Measurements from ENCODE around the gene KIDINS220.

Gene KIDINS220

GRCh38 chr2:8821276-8822217, 15.9 kb downstream of the KIDINS220 start:
- TF ChIP-seq EP300 (IDR thresholded peaks at IDR 0.05; ENCODE audit: borderline replicate concordance) = no peak
- no peak for TF ChIP-seq TCF12 (IDR thresholded peaks at IDR 0.05; ENCODE audit: low read depth)
- no peak for TF ChIP-seq RAD21 (IDR thresholded peaks at IDR 0.05; ENCODE audit: low read depth)
- no peak for TF ChIP-seq MAX (IDR thresholded peaks at IDR 0.05)
- no peak for TF ChIP-seq REST (IDR thresholded peaks at IDR 0.05; ENCODE audit: low read depth)
- no peak for TF ChIP-seq FOXM1 (IDR thresholded peaks at IDR 0.05; ENCODE audit: borderline replicate concordance, low read depth)
- no peak for TF ChIP-seq NFIC (IDR thresholded peaks at IDR 0.05)
- TF ChIP-seq TAF1 (IDR thresholded peaks at IDR 0.05; ENCODE audit: low read depth) = no peak
- no peak for TF ChIP-seq CREB1 (IDR thresholded peaks at IDR 0.05; ENCODE audit: low read depth)
- no peak for TF ChIP-seq CEBPB (IDR thresholded peaks at IDR 0.05)
- no peak for TF ChIP-seq ZBTB7A (IDR thresholded peaks at IDR 0.05; ENCODE audit: low read depth)
- no peak for TF ChIP-seq USF1 (IDR thresholded peaks at IDR 0.05)
- no peak for TF ChIP-seq YY1 (IDR thresholded peaks at IDR 0.05; ENCODE audit: low read depth)
- TF ChIP-seq TEAD4 (IDR thresholded peaks at IDR 0.05) = no peak
- TF ChIP-seq EGR1 (IDR thresholded peaks at IDR 0.05) = no peak

GRCh38 chr2:8819948-8820347, 17.5 kb downstream of the KIDINS220 start:
- TF ChIP-seq CEBPB (IDR thresholded peaks at IDR 0.05) = no peak
- TF ChIP-seq ZBTB7A (IDR thresholded peaks at IDR 0.05; ENCODE audit: low read depth) = no peak
- no peak for TF ChIP-seq TCF12 (IDR thresholded peaks at IDR 0.05; ENCODE audit: low read depth)
- TF ChIP-seq TEAD4 (IDR thresholded peaks at IDR 0.05) = no peak

GRCh38 chr2:8819194-8819593, 18.2 kb downstream of the KIDINS220 start:
- TF ChIP-seq USF1 (IDR thresholded peaks at IDR 0.05) (no peak), ZBTB7A (IDR thresholded peaks at IDR 0.05; ENCODE audit: low read depth) (no peak), TCF12 (IDR thresholded peaks at IDR 0.05; ENCODE audit: low read depth) (no peak), MAX (IDR thresholded peaks at IDR 0.05) (no peak), FOXM1 (IDR thresholded peaks at IDR 0.05; ENCODE audit: borderline replicate concordance, low read depth) (no peak), TAF1 (IDR thresholded peaks at IDR 0.05; ENCODE audit: low read depth) (no peak), RAD21 (IDR thresholded peaks at IDR 0.05; ENCODE audit: low read depth) (no peak), YY1 (IDR thresholded peaks at IDR 0.05; ENCODE audit: low read depth) (no peak), TEAD4 (IDR thresholded peaks at IDR 0.05) (no peak), EGR1 (IDR thresholded peaks at IDR 0.05) (no peak), EP300 (IDR thresholded peaks at IDR 0.05; ENCODE audit: borderline replicate concordance) (no peak), CREB1 (IDR thresholded peaks at IDR 0.05; ENCODE audit: low read depth) (no peak), REST (IDR thresholded peaks at IDR 0.05; ENCODE audit: low read depth) (no peak), CEBPB (IDR thresholded peaks at IDR 0.05) (no peak), NFIC (IDR thresholded peaks at IDR 0.05) (no peak)

- TF ChIP-seq TAF1 (IDR thresholded peaks at IDR 0.05; ENCODE audit: low read depth) (no peak), MAX (IDR thresholded peaks at IDR 0.05) (no peak), USF1 (IDR thresholded peaks at IDR 0.05) (no peak), ZBTB7A (IDR thresholded peaks at IDR 0.05; ENCODE audit: low read depth) (no peak), YY1 (IDR thresholded peaks at IDR 0.05; ENCODE audit: low read depth) (no peak), EGR1 (IDR thresholded peaks at IDR 0.05) (no peak), NFIC (IDR thresholded peaks at IDR 0.05) (no peak), EP300 (IDR thresholded peaks at IDR 0.05; ENCODE audit: borderline replicate concordance) (no peak), CEBPB (IDR thresholded peaks at IDR 0.05) (no peak), TEAD4 (IDR thresholded peaks at IDR 0.05) (no peak), RAD21 (IDR thresholded peaks at IDR 0.05; ENCODE audit: low read depth) (no peak), CREB1 (IDR thresholded peaks at IDR 0.05; ENCODE audit: low read depth) (no peak), REST (IDR thresholded peaks at IDR 0.05; ENCODE audit: low read depth) (no peak), FOXM1 (IDR thresholded peaks at IDR 0.05; ENCODE audit: borderline replicate concordance, low read depth) (no peak), TCF12 (IDR thresholded peaks at IDR 0.05; ENCODE audit: low read depth) (no peak)
Observed at GRCh38 chr2:8817221-8817620, 20.2 kb downstream of the KIDINS220 start.

All from Ishikawa (cell line).